ENCODE measurements around the gene SLC35G2. TPM values are rescaled to one million over a fixed set of nuclear protein-coding genes. Genes with fewer than 3 reads are reported as not detected.

The SLC35G2 gene
- total RNA-seq, 1 experiment from 2014 or later, result 6.6 TPM

GRCh38 chr3:136891934-136892855 lies 73.3 kb downstream of the SLC35G2 start:
- Histone ChIP-seq H2BK120ac (ENCODE audit: low read depth, low read length, poor library complexity, severe bottlenecking) (no peak overlapping the region), H3K23me2 (ENCODE audit: insufficient read length, low read depth, low read length, poor library complexity, severe bottlenecking) (no peaks in the 10 kb centered on the region), H4K20me1 (ENCODE audit: control insufficient read depth, insufficient read depth, insufficient read length) (no peaks in the 10 kb centered on the region), H3K4me2 (ENCODE audit: insufficient read depth, insufficient read length, low read length) (no peak overlapping the region), H2BK12ac (ENCODE audit: insufficient read length, low read depth, low read length) (no peak overlapping the region), H2BK20ac (ENCODE audit: low read depth, low read length, poor library complexity, severe bottlenecking) (no peak overlapping the region), H3K4ac (ENCODE audit: low read depth, low read length) (no peak overlapping the region), H3K18ac (ENCODE audit: insufficient read length, low read depth, low read length) (no peak overlapping the region), H3K79me2 (ENCODE audit: insufficient read depth, low read length) (peaks cover 10% of the 10 kb centered on the region; the same call in 1 of the 2 replicates), H3K23ac (ENCODE audit: insufficient read length, low read depth, low read length) (no peak overlapping the region), H2BK15ac (ENCODE audit: low read depth, low read length) (no peak overlapping the region), H2BK5ac (ENCODE audit: insufficient read length, low read length) (no peak overlapping the region), H3K9ac (ENCODE audit: extremely low read depth, insufficient read length, low read length) (no peak overlapping the region), H4K5ac (ENCODE audit: insufficient read length, low read depth, low read length) (no peak overlapping the region), H3K79me1 (ENCODE audit: insufficient read depth, low read depth, low read length, poor library complexity, severe bottlenecking) (no peaks in the 10 kb centered on the region), H3T11ph (ENCODE audit: low read length) (no peak overlapping the region), H4K8ac (replicated peaks; ENCODE audit: insufficient read length, low read depth, low read length) (no peak overlapping the region), H3K9me3 (ENCODE audit: control insufficient read depth, low read depth, low read length) (no peaks in the 10 kb centered on the region), H2AK5ac (ENCODE audit: insufficient read length, low read length) (no peak overlapping the region), H3K27ac (ENCODE audit: insufficient read length, low read depth, low read length) (no peak overlapping the region), H2AFZ (ENCODE audit: low read length) (no peak overlapping the region), H4K91ac (ENCODE audit: insufficient read length, low read depth, low read length) (no peak overlapping the region), H3K27me3 (ENCODE audit: insufficient read depth, low read length) (no peaks in the 10 kb centered on the region), H3K56ac (ENCODE audit: insufficient read length, low read depth, low read length) (no peak overlapping the region), H3K14ac (ENCODE audit: insufficient read depth, low read length) (no peak overlapping the region), H3K4me1 (ENCODE audit: insufficient read depth, low read length) (peaks cover 8% of the 10 kb centered on the region; the same call in 1 of the 2 replicates)
- H3K27ac Mint-ChIP-seq, result no peak overlapping the region
- no CpG with 5 or more reads among the region's 2 CpGs for WGBS (ENCODE audit: extremely low coverage, insufficient read length, low lambda C conversion rate)
- H3K4me1 Mint-ChIP-seq, result peaks cover 21 to 25% of the 10 kb centered on the region in 2 experiments
- no peak overlapping the region for H3K4me3 Mint-ChIP-seq
- H3K9me3 Mint-ChIP-seq, result peaks cover 4 to 8% of the 10 kb centered on the region in 2 experiments; a peak in 3 of 5 replicates
- no peak for TF ChIP-seq CTCF (conservative IDR thresholded peaks at IDR 0.05)
- no peak for DNase-seq
- H3K36me3 Mint-ChIP-seq (ENCODE audit: insufficient read depth in 1 of 3, low read depth in 3 of 3), result peaks cover 14 to 21% (median 17%) of the 10 kb centered on the region in 3 experiments
- H3K27me3 Mint-ChIP-seq (ENCODE audit: low read depth), result no peaks in the 10 kb centered on the region

Measured in H9 (cell line).